Mesenchymal stem cell (in vitro differentiated cells and primary cell): ENCODE measurements around the gene KRT35. TPM values are rescaled to one million over a fixed set of nuclear protein-coding genes. Genes with fewer than 3 reads are reported as not detected.

Source experiments
- DNase-seq: peaks from one replicate; pipeline ENCODE4 v3.0.0-alpha.2; 2013
- H2AFZ ChIP-seq: one replicate; pipeline ENCODE4 v1.6.1; 2013; ENCODE audit warnings: low read depth, mild to moderate bottlenecking, control low read depth, inconsistent platforms, low read length, moderate library complexity
- H2AK5ac ChIP-seq: 2 replicates; pipeline ENCODE4 v1.6.1; 2013; ENCODE audit warnings: low read length, moderate library complexity, mild to moderate bottlenecking, inconsistent platforms; ENCODE audit not compliant: severe bottlenecking
- H2BK120ac ChIP-seq: one replicate; pipeline ENCODE4 v1.6.1; 2013; ENCODE audit warnings: low read depth, mild to moderate bottlenecking, inconsistent platforms, low read length, moderate library complexity
- H2BK12ac ChIP-seq, 2 experiments: one replicate each; pipeline ENCODE4 v1.6.1; 2013; ENCODE audit warnings: inconsistent platforms in 2 of 2, low read length in 2 of 2, mild to moderate bottlenecking in 2 of 2, moderate library complexity in 2 of 2, control low read depth in 1 of 2
- H2BK15ac ChIP-seq: one replicate; pipeline ENCODE4 v1.6.1; 2013; ENCODE audit warnings: mild to moderate bottlenecking, low read depth, inconsistent platforms; ENCODE audit not compliant: poor library complexity, severe bottlenecking
- H2BK5ac ChIP-seq: 2 replicates; pipeline ENCODE4 v1.6.1; 2013; ENCODE audit warnings: low read depth, mild to moderate bottlenecking, low read length, control low read depth, inconsistent platforms; ENCODE audit not compliant: poor library complexity, severe bottlenecking
- H3K14ac ChIP-seq, 2 experiments: one replicate each; pipeline ENCODE4 v1.6.1; 2013; ENCODE audit warnings: inconsistent platforms in 2 of 2, low read length in 2 of 2, control low read depth in 1 of 2, mild to moderate bottlenecking in 1 of 2, moderate library complexity in 1 of 2
- H3K18ac ChIP-seq, 2 experiments: one replicate each; pipeline ENCODE4 v1.6.1; 2013; ENCODE audit warnings: inconsistent platforms in 2 of 2, low read length in 2 of 2, control low read depth in 1 of 2, low read depth in 1 of 2, mild to moderate bottlenecking in 1 of 2
- H3K23ac ChIP-seq, 2 experiments: one replicate each; pipeline ENCODE4 v1.6.1; 2013; ENCODE audit warnings: inconsistent platforms in 2 of 2, low read length in 2 of 2, mild to moderate bottlenecking in 2 of 2, moderate library complexity in 2 of 2, control low read depth in 1 of 2
- H3K27ac ChIP-seq: 2 replicates; pipeline ENCODE4 v1.5.1; 2013; ENCODE audit warnings: mild to moderate bottlenecking, moderate library complexity, low read length, control low read depth, inconsistent platforms; ENCODE audit not compliant: poor library complexity, severe bottlenecking
- H3K27me3 ChIP-seq, 2 experiments: 2 replicates each; pipeline versions ENCODE4 v1.6.1 to v1.7.0; 2013; ENCODE audit warnings: low read length in 2 of 2, mild to moderate bottlenecking in 2 of 2, moderate library complexity in 2 of 2, control low read depth in 1 of 2, inconsistent platforms in 1 of 2; ENCODE audit not compliant: control insufficient read depth in 1 of 2, insufficient read depth in 1 of 2
- H3K36me3 ChIP-seq, 2 experiments: 2 replicates each; pipeline versions ENCODE4 v1.6.1 to v1.7.0; 2013; ENCODE audit warnings: low read length in 2 of 2, control low read depth in 1 of 2, inconsistent platforms in 1 of 2, low read depth in 1 of 2, mild to moderate bottlenecking in 1 of 2; ENCODE audit not compliant: insufficient read depth in 2 of 2, control insufficient read depth in 1 of 2
- H3K4ac ChIP-seq, 2 experiments: one replicate each; pipeline ENCODE4 v1.6.1; 2013; ENCODE audit warnings: inconsistent platforms in 2 of 2, low read length in 2 of 2, mild to moderate bottlenecking in 2 of 2, moderate library complexity in 2 of 2, control low read depth in 1 of 2, low read depth in 1 of 2
- H3K4me1 ChIP-seq: 2 replicates; pipeline ENCODE4 v1.6.1; 2013; ENCODE audit warnings: low read depth, low read length, control low read depth; ENCODE audit not compliant: control insufficient read depth, insufficient read depth
- H3K4me2 ChIP-seq: 2 replicates; pipeline ENCODE4 v1.6.1; 2013; ENCODE audit warnings: low read length, mild to moderate bottlenecking, inconsistent platforms; ENCODE audit not compliant: poor library complexity, severe bottlenecking
- H3K4me3 ChIP-seq, 2 experiments: 2 replicates each; pipeline versions ENCODE4 v1.5.1 to v1.7.0; 2013; ENCODE audit warnings: low read length in 2 of 2, mild to moderate bottlenecking in 2 of 2, control low read depth in 1 of 2, low read depth in 1 of 2; ENCODE audit not compliant: insufficient read depth in 1 of 2
- H3K79me1 ChIP-seq: replicated peaks from 2 replicates; pipeline ENCODE4 v1.6.1; 2013; ENCODE audit warnings: mild to moderate bottlenecking, control low read depth, low read length, inconsistent platforms; ENCODE audit not compliant: poor library complexity, severe bottlenecking
- H3K9ac ChIP-seq: 2 replicates; pipeline ENCODE4 v1.7.0; 2013; ENCODE audit warnings: mild to moderate bottlenecking, low read length, moderate library complexity
- H3K9me3 ChIP-seq: 2 replicates; pipeline ENCODE4 v1.7.0; 2013; ENCODE audit warnings: mild to moderate bottlenecking, low read length; ENCODE audit not compliant: control insufficient read depth
- H4K8ac ChIP-seq: one replicate; pipeline ENCODE4 v1.6.1; 2013; ENCODE audit warnings: inconsistent platforms, mild to moderate bottlenecking, low read length, moderate library complexity
- H4K91ac ChIP-seq: one replicate; pipeline ENCODE4 v1.6.1; 2013; ENCODE audit warnings: mild to moderate bottlenecking, low read length, inconsistent platforms
- WGBS: methylation state at CpG from one replicate; pipeline ENCODE4 v1.1.7; 2013; ENCODE audit warnings: mixed read lengths; 5-methylcytosine and 5-hydroxymethylcytosine counted together
- polyA plus RNA-seq, 2 experiments: library from polyadenylated mRNA; stranded (reverse); fragments of 200-250 nt; gene quantifications; one replicate each; pipeline ENCODE4 v1.2.3, GENCODE V29; 2013

KRT35 gene
- not detected for polyA plus RNA-seq (2013, experiment 1 of 2)
- not detected for polyA plus RNA-seq (2013, experiment 2 of 2)

GRCh38 chr17:41481036-41481435 is at the start of gene KRT35:
Gene KRT35, minus strand, starts transcription at chr17:41481151. Its CDS starts 54 bp downstream, at chr17:41481097.
- Histone ChIP-seq H3K9ac (no peak within 1 kb of the TSS), H3K79me1 (no peaks in the 10 kb centered on the region), H2AFZ (no peak within 1 kb of the TSS), H3K36me3 (no peaks in the 10 kb centered on the region), H3K27ac (no peak within 1 kb of the TSS), H3K27me3 (peaks cover 0 to 62% of the 10 kb centered on the region in 2 experiments), H3K4ac (no peak within 1 kb of the TSS), H2BK5ac (no peak within 1 kb of the TSS), H2BK15ac (no peak within 1 kb of the TSS), H4K8ac (no peak within 1 kb of the TSS), H3K4me3 (no peak within 1 kb of the TSS), H2BK12ac (no peak within 1 kb of the TSS), H3K23ac (no peak within 1 kb of the TSS), H4K91ac (no peak within 1 kb of the TSS), H2BK120ac (no peak within 1 kb of the TSS), H2AK5ac (no peak within 1 kb of the TSS), H3K4me1 (no peaks in the 10 kb centered on the region), H3K9me3 (no peaks in the 10 kb centered on the region), H3K14ac (no peak within 1 kb of the TSS), H3K4me2 (no peak within 1 kb of the TSS), H3K18ac (no peak within 1 kb of the TSS)
- DNase-seq = no peak
- 100% methylated on average over 2 of the region's 2 CpGs for WGBS

- peak; percentile 96 for DNase-seq
- WGBS = 38% methylated on average over 7 of the region's 8 CpGs
- Histone ChIP-seq H2BK120ac (peak overlapping the region; percentile 81), H3K36me3 (no peaks in the 10 kb centered on the region), H4K91ac (peak overlapping the region; percentile 83), H3K23ac (no peak overlapping the region), H3K79me1 (peaks cover 2% of the 10 kb centered on the region), H2AFZ (no peak overlapping the region), H2BK12ac (peak overlapping the region; percentile 85 to 93), H3K9ac (peak overlapping the region; percentile 28), H2BK15ac (peak overlapping the region; percentile 15), H3K14ac (peak overlapping the region in 1 of 2 experiments; percentile 44), H3K4me1 (peaks cover 32% of the 10 kb centered on the region), H3K9me3 (no peaks in the 10 kb centered on the region), H3K4ac (peak overlapping the region; percentile 66 to 70), H3K4me2 (no peak overlapping the region), H2AK5ac (peak overlapping the region; percentile 76), H3K27me3 (peaks cover 0 to 22% of the 10 kb centered on the region in 2 experiments), H3K27ac (peak overlapping the region; percentile 30), H2BK5ac (no peak overlapping the region), H3K18ac (peak overlapping the region; percentile 85 to 90), H3K4me3 (peak overlapping the region in 1 of 2 experiments; percentile 31), H4K8ac (peak overlapping the region; percentile 92)
Measured at GRCh38 chr17:41530062-41531048, 49.4 kb upstream of the KRT35 start.

- Histone ChIP-seq H3K4me3 (no peak overlapping the region), H3K79me1 (peaks cover 2% of the 10 kb centered on the region), H3K9me3 (no peaks in the 10 kb centered on the region), H3K27ac (peak overlapping the region; percentile 30), H2AFZ (no peak overlapping the region), H2BK15ac (no peak overlapping the region), H3K18ac (peak overlapping the region; percentile 24 to 88), H3K4me2 (no peak overlapping the region), H3K9ac (no peak overlapping the region), H2BK5ac (no peak overlapping the region), H3K36me3 (peaks cover 0 to 8% of the 10 kb centered on the region in 2 experiments), H3K23ac (no peak overlapping the region), H3K4ac (peak overlapping the region; percentile 42 to 52), H2BK12ac (peak overlapping the region; percentile 69 to 93), H4K91ac (peak overlapping the region; percentile 55), H3K14ac (no peak overlapping the region), H3K4me1 (peaks cover 33% of the 10 kb centered on the region), H2BK120ac (peak overlapping the region; percentile 81), H2AK5ac (peak overlapping the region; percentile 49), H4K8ac (peak overlapping the region; percentile 38), H3K27me3 (peaks cover 0 to 19% of the 10 kb centered on the region in 2 experiments)
- WGBS = 56% methylated on average over 5 of the region's 5 CpGs
- DNase-seq = no peak
Measured at GRCh38 chr17:41529491-41529915, 48.6 kb upstream of the KRT35 start.

- Histone ChIP-seq H3K79me1 (peaks cover 2% of the 10 kb centered on the region), H3K4me2 (no peak overlapping the region), H2AFZ (no peak overlapping the region), H3K9ac (no peak overlapping the region), H2BK120ac (no peak overlapping the region), H3K4me3 (no peak overlapping the region), H4K91ac (peak overlapping the region; percentile 74), H3K27ac (no peak overlapping the region), H2BK12ac (peak overlapping the region in 1 of 2 experiments; percentile 93), H3K18ac (peak overlapping the region in 1 of 2 experiments; percentile 88), H2AK5ac (no peak overlapping the region), H3K9me3 (no peaks in the 10 kb centered on the region), H3K4me1 (peaks cover 33% of the 10 kb centered on the region), H4K8ac (no peak overlapping the region), H3K23ac (no peak overlapping the region), H2BK5ac (no peak overlapping the region), H2BK15ac (no peak overlapping the region), H3K4ac (peak overlapping the region in 1 of 2 experiments; percentile 9), H3K14ac (no peak overlapping the region), H3K27me3 (peaks cover 0 to 19% of the 10 kb centered on the region in 2 experiments), H3K36me3 (peaks cover 0 to 14% of the 10 kb centered on the region in 2 experiments)
- 63% methylated on average over 10 of the region's 10 CpGs for WGBS
- no peak for DNase-seq
Measured at GRCh38 chr17:41528959-41529353, 48.0 kb upstream of the KRT35 start.
